Heart left ventricle (tissue), 16 donors: ENCODE data around the gene ZNF219. TPM values are rescaled to one million over a fixed set of nuclear protein-coding genes. Genes with fewer than 3 reads are reported as not detected.

ENCODE experiments used
- ATAC-seq, 4 donors: fragments of 200-7000 bp; cut with Tn5 transposase; one replicate each; pipeline ENCODE4 v1.9.1; 2020 to 2022; ENCODE audit warnings: moderate library complexity in 4 of 4, mild to moderate bottlenecking in 3 of 4, moderate number of reproducible peaks in 1 of 4
- DNase-seq, 5 donors: peaks; one replicate each; pipeline ENCODE4 v3.0.0-alpha.2; 2020
- H3K27ac ChIP-seq, 12 donors: fragments of 200-600 bp; sonication (generic) in 4 of 12; one replicate each; pipeline versions ENCODE4 v1.5.0 to v1.8.0; 2016 to 2022; ENCODE audit warnings: mild to moderate bottlenecking in 2 of 12
- H3K27me3 ChIP-seq, 9 donors: fragments of 200-600 bp; sonication (generic) in 2 of 9; one replicate each; pipeline versions ENCODE4 v1.5.1 to v1.8.0; 2016 to 2022; ENCODE audit warnings: mild to moderate bottlenecking in 3 of 9
- H3K36me3 ChIP-seq, 9 donors: fragments of 200-600 bp; sonication (generic) in 2 of 9; one replicate each; pipeline versions ENCODE4 v1.5.0 to v1.8.0; 2018 to 2022; ENCODE audit warnings: mild to moderate bottlenecking in 2 of 9
- H3K4me1 ChIP-seq, 12 donors: fragments of 200-600 bp; sonication (generic) in 4 of 12; one replicate each; pipeline versions ENCODE4 v1.5.0 to v1.8.0; 2016 to 2022; ENCODE audit warnings: mild to moderate bottlenecking in 3 of 12
- H3K4me3 ChIP-seq, 12 donors: fragments of 200-600 bp; sonication (generic) in 4 of 12; one replicate each; pipeline versions ENCODE4 v1.5.0 to v1.8.0; 2017 to 2022; ENCODE audit warnings: mild to moderate bottlenecking in 9 of 12, moderate library complexity in 4 of 12
- H3K9me3 ChIP-seq, 12 donors: fragments of 200-600 bp; sonication (generic) in 4 of 12; one replicate each; pipeline versions ENCODE4 v1.5.0 to v1.8.0; 2016 to 2022; ENCODE audit warnings: mild to moderate bottlenecking in 1 of 12
- CTCF ChIP-seq, 12 donors: fragments of 200-600 bp; sonication (generic) in 4 of 12; IDR thresholded peaks; one replicate each; pipeline versions ENCODE4 v1.5.0 to v1.8.0; 2018 to 2022; ENCODE audit warnings: antibody characterized with exemption in 12 of 12, mild to moderate bottlenecking in 5 of 12
- POLR2A ChIP-seq, 2 donors: fragments of 450-650 bp; IDR thresholded peaks; one replicate each; pipeline ENCODE4 v1.6.1; 2017; ENCODE audit warnings: antibody characterized with exemption in 2 of 2, mild to moderate bottlenecking in 2 of 2, moderate library complexity in 2 of 2
- WGBS, 4 donors: extraction: QIAGEN DNeasy Blood & Tissue Kit in 2 of 4; methylation state at CpG; one replicate each; pipeline versions ENCODE4 v1.1.5 to v1.1.7; 2013 to 2018; 5-methylcytosine and 5-hydroxymethylcytosine counted together
- intact Hi-C, 10 donors: fragments of 100-400 bp; cut with DNase I; formaldehyde crosslinking; loops; one replicate each; pipeline versions ENCODE4 v1.11.1 to v1.14.2; 2022
- polyA plus RNA-seq, 2 donors: library from polyadenylated mRNA; stranded (reverse); fragments of 200-250 nt; gene quantifications; one replicate each; pipeline ENCODE4 v1.2.3, GENCODE V29; 2013
- total RNA-seq, 9 donors: library from RNA; depleted of rRNA in 2 of 9; stranded (reverse); fragments of >200 nt in 2 of 9; fragmentation: NEBNext Ultra II Directional in 3 of 9; extraction: Animal tissue kit (Norgen Biotek cat#: 25700) in 3 of 9; gene quantifications; one replicate each; pipeline versions ENCODE4 v1.1.0 to v1.2.4, GENCODE V29; 2016 to 2023
- donor health status: ischemic (EF 13 %, LVEDD 7.1; RV severe dilation, severe dysfunction).
- donor health status: healthy with polysubstance abuse.
- donor health status: DM: no; HTN: yes; CAD: no.
- donor health status: DM: no; HTN: no; CAD: no.
- donor health status: ischemic (EF 25% LVEDD 6.9; RV normal size, moderate dysfunction).
- donor health status: ischemic (EF 25% LVEDD 5.7; RV mildly dilated, moderate dysfunction).
- donor health status: healthy.
- donor health status: DM: yes; HTN: yes; CAD: no.
- donor health status: ischemic (EF 35%, LVEDD 5.7; RV mildly dilated, moderate dysfunction).
- donor health status: nonischemic (EF 11% LVEDD 7.7; RV severe dilation, severe dysfunction).
- donor health status: DM: yes; HTN: yes; CAD: no.
- donor health status: PGD.
- donor health status: ischemic (EF 29% LVEDD 5.4; RV normal size, mild dysfunction).
- donor health status: nonischemic (EF 23%, LVEDD 6.1; RV moderate dilation, normal function).

ZNF219 gene
- total and polyA plus RNA-seq, 11 donors, result 33.9 to 97.9 (median 43.0) TPM

GRCh38 chr14:21087294-21088091 lies 11.0 kb downstream of the ZNF219 start:
- Histone ChIP-seq H3K27me3 (no peaks in the 10 kb centered on the region), H3K27ac (peak overlapping the region in 3 of 12 donors; percentile 19 to 38 (median 24)), H3K4me1 (peaks cover 0 to 36% (median 6%) of the 10 kb centered on the region in 12 donors), H3K9me3 (no peaks in the 10 kb centered on the region), H3K36me3 (peaks cover 0 to 99% (median 91%) of the 10 kb centered on the region in 9 donors), H3K4me3 (no peak overlapping the region)
- peak in 3 of 4 donors; percentile 16 to 50 (median 37) for ATAC-seq
- peak in 1 of 5 donors; percentile 64 for DNase-seq
- 47 to 66% (median 50%) methylated on average over 9 to 19 of the region's 19 CpGs for WGBS, 4 donors
- intact Hi-C loops, result no loop called here
- TF ChIP-seq CTCF (IDR thresholded peaks at IDR 0.05), result no peak
- no peak for TF ChIP-seq POLR2A (IDR thresholded peaks at IDR 0.05)

GRCh38 chr14:21086908-21087293 lies 11.6 kb downstream of the ZNF219 start:
- H3K36me3 ChIP-seq, result peaks cover 0 to 100% (median 93%) of the 10 kb centered on the region in 9 donors
- no peaks in the 10 kb centered on the region for H3K27me3 ChIP-seq
- intact Hi-C loops, result no loop called here
- no peak for DNase-seq
- no peaks in the 10 kb centered on the region for H3K9me3 ChIP-seq
- no peak for ATAC-seq
- H3K4me3 ChIP-seq, result no peak overlapping the region
- peak overlapping the region in 3 of 12 donors; percentile 19 to 38 (median 24) for H3K27ac ChIP-seq
- 88 to 91% (median 90%) methylated on average over 4 of the region's 4 CpGs for WGBS, 4 donors
- peaks cover 0 to 36% (median 5%) of the 10 kb centered on the region in 12 donors for H3K4me1 ChIP-seq
- TF ChIP-seq POLR2A (IDR thresholded peaks at IDR 0.05), result no peak
- no peak for TF ChIP-seq CTCF (IDR thresholded peaks at IDR 0.05)

GRCh38 chr14:21084998-21085853 lies 13.2 kb downstream of the ZNF219 start:
- DNase-seq (peak in 3 of 5 donors; percentile 67 to 82 (median 75)), ATAC-seq (peak; percentile 62 to 84 (median 72))
- H3K9me3 ChIP-seq, result no peaks in the 10 kb centered on the region
- TF ChIP-seq CTCF (IDR thresholded peaks at IDR 0.05), result no peak
- no peak for TF ChIP-seq POLR2A (IDR thresholded peaks at IDR 0.05)
- WGBS, 4 donors, result 51 to 76% (median 59%) methylated on average over 17 of the region's 17 CpGs
- no peak overlapping the region for H3K4me3 ChIP-seq
- H3K27ac ChIP-seq, result peak overlapping the region in 8 of 12 donors; percentile 7 to 82 (median 39)
- H3K4me1 ChIP-seq, result peaks cover 0 to 36% (median 5%) of the 10 kb centered on the region in 12 donors
- intact Hi-C loops, result no loop called here
- H3K27me3 ChIP-seq, result no peaks in the 10 kb centered on the region
- peaks cover 0 to 100% (median 93%) of the 10 kb centered on the region in 9 donors for H3K36me3 ChIP-seq

GRCh38 chr14:21084396-21084795 lies 14.1 kb downstream of the ZNF219 start:
- WGBS, 4 donors, result 89 to 94% (median 90%) methylated on average over 2 of the region's 2 CpGs
- no peak for ATAC-seq
- intact Hi-C loops, result no loop called here
- H3K9me3 ChIP-seq, result no peaks in the 10 kb centered on the region
- no peak for DNase-seq
- H3K4me1 ChIP-seq, result peaks cover 0 to 36% (median 5%) of the 10 kb centered on the region in 12 donors
- peak overlapping the region in 1 of 12 donors; percentile 82 for H3K27ac ChIP-seq
- TF ChIP-seq CTCF (IDR thresholded peaks at IDR 0.05), result no peak
- TF ChIP-seq POLR2A (IDR thresholded peaks at IDR 0.05), result no peak
- peaks cover 0 to 99% (median 90%) of the 10 kb centered on the region in 9 donors for H3K36me3 ChIP-seq
- H3K4me3 ChIP-seq, result no peak overlapping the region
- H3K27me3 ChIP-seq, result no peaks in the 10 kb centered on the region
